CD14-positive monocyte (primary cell): ENCODE results near the gene KIRREL1. TPM values are rescaled to one million over a fixed set of nuclear protein-coding genes. Genes with fewer than 3 reads are reported as not detected.

Experiments used
- DNase-seq, 3 donors: peaks; one replicate each; pipeline ENCODE4 v3.0.0-alpha.2; 2011 to 2022
- H2AFZ ChIP-seq: 2 replicates; pipeline ENCODE4 v1.6.0; 2012; ENCODE audit warnings: mild to moderate bottlenecking, low read depth, low read length, inconsistent platforms; ENCODE audit not compliant: insufficient read depth, poor library complexity, severe bottlenecking
- H3K27ac ChIP-seq, 2 donors: 1 replicate in 1 of 2; 2 replicates in 1 of 2; pipeline ENCODE4 v1.5.1; 2012 to 2013; ENCODE audit warnings: low read length in 2 of 2, control low read depth in 1 of 2, inconsistent platforms in 1 of 2, low read depth in 1 of 2, mild to moderate bottlenecking in 1 of 2
- H3K27me3 ChIP-seq, 2 donors: one replicate each; pipeline versions ENCODE4 v1.6.0 to v1.6.1; 2011 to 2013; ENCODE audit warnings: low read length in 2 of 2; ENCODE audit not compliant: control insufficient read depth in 2 of 2, insufficient read depth in 2 of 2
- H3K36me3 ChIP-seq, 2 donors: replicated peaks in 1 of 2; 1 replicate in 1 of 2; 2 replicates in 1 of 2; pipeline versions ENCODE4 v1.5.1 to v1.6.1; 2012 to 2013; ENCODE audit warnings: low read length in 2 of 2, control low read depth in 1 of 2, inconsistent platforms in 1 of 2, mild to moderate bottlenecking in 1 of 2; ENCODE audit not compliant: insufficient read depth in 2 of 2, control insufficient read depth in 1 of 2
- H3K4me1 ChIP-seq, 2 donors: 1 replicate in 1 of 2; 2 replicates in 1 of 2; pipeline versions ENCODE4 v1.5.1 to v1.6.1; 2012 to 2013; ENCODE audit warnings: low read length in 2 of 2, control low read depth in 1 of 2, inconsistent platforms in 1 of 2, mild to moderate bottlenecking in 1 of 2, moderate library complexity in 1 of 2; ENCODE audit not compliant: insufficient read depth in 2 of 2, control insufficient read depth in 1 of 2
- H3K4me2 ChIP-seq: replicated peaks from 2 replicates; pipeline ENCODE3; 2012; ENCODE audit warnings: low read length, moderate library complexity, mild to moderate bottlenecking; ENCODE audit not compliant: poor library complexity, severe bottlenecking; ENCODE audit errors: extremely low read depth
- H3K4me3 ChIP-seq, 3 experiments: fragments of 200-600 bp in 1 of 3; sonication (generic) in 1 of 3; replicated peaks in 1 of 3; 1 replicate in 2 of 3; 2 replicates in 1 of 3; pipeline ENCODE4 v1.5.1; 2011 to 2013; ENCODE audit warnings: low read length in 3 of 3, mild to moderate bottlenecking in 3 of 3, control low read depth in 2 of 3, low read depth in 2 of 3, inconsistent platforms in 1 of 3, moderate library complexity in 1 of 3
- H3K79me2 ChIP-seq: 2 replicates; pipeline ENCODE4 v1.6.0; 2012; ENCODE audit warnings: mild to moderate bottlenecking, control low read depth, inconsistent platforms, low read length, moderate library complexity; ENCODE audit not compliant: insufficient read depth
- H3K9ac ChIP-seq: 2 replicates; pipeline ENCODE4 v1.6.0; 2017; ENCODE audit warnings: low read length, mild to moderate bottlenecking; ENCODE audit not compliant: insufficient read depth, poor library complexity, severe bottlenecking
- H3K9me3 ChIP-seq, 2 donors: replicated peaks in 1 of 2; 1 replicate in 1 of 2; 2 replicates in 1 of 2; pipeline versions ENCODE4 v1.5.1 to v1.6.1; 2012 to 2013; ENCODE audit warnings: low read length in 2 of 2, control low read depth in 1 of 2; ENCODE audit not compliant: control insufficient read depth in 1 of 2, insufficient read depth in 1 of 2
- H4K20me1 ChIP-seq: 2 replicates; pipeline ENCODE4 v1.6.0; 2012; ENCODE audit warnings: mild to moderate bottlenecking, low read length, control low read depth, moderate library complexity; ENCODE audit not compliant: insufficient read depth
- H3K27ac Mint-ChIP-seq, 7 donors: one replicate each; pipeline ENCODE4 v1.8.0; 2020; ENCODE audit warnings: mild to moderate bottlenecking in 7 of 7, mixed read lengths in 7 of 7, moderate library complexity in 6 of 7, inconsistent platforms in 2 of 7
- H3K27me3 Mint-ChIP-seq, 3 donors: one replicate each; pipeline ENCODE4 v1.8.0; 2021 to 2022; ENCODE audit warnings: low read depth in 3 of 3, mild to moderate bottlenecking in 3 of 3, mixed read lengths in 3 of 3, moderate library complexity in 3 of 3, inconsistent platforms in 1 of 3
- H3K36me3 Mint-ChIP-seq, 2 donors: one replicate each; pipeline ENCODE4 v1.8.0; 2020; ENCODE audit warnings: mixed read lengths in 2 of 2, inconsistent platforms in 1 of 2, mild to moderate bottlenecking in 1 of 2
- H3K4me1 Mint-ChIP-seq: one replicate; pipeline ENCODE4 v1.8.0; 2020; ENCODE audit warnings: mild to moderate bottlenecking, mixed read lengths
- H3K4me3 Mint-ChIP-seq, 2 donors: one replicate each; pipeline ENCODE4 v1.8.0; 2020; ENCODE audit warnings: mild to moderate bottlenecking in 2 of 2, mixed read lengths in 2 of 2, moderate library complexity in 1 of 2
- H3K9me3 Mint-ChIP-seq, 7 donors: one replicate each; pipeline ENCODE4 v1.8.0; 2020 to 2022; ENCODE audit warnings: mixed read lengths in 7 of 7, mild to moderate bottlenecking in 6 of 7, moderate library complexity in 6 of 7, inconsistent platforms in 2 of 7
- CTCF ChIP-seq: fragments of 200-600 bp; IDR thresholded peaks from one replicate; pipeline ENCODE4 v1.8.0; 2022; ENCODE audit warnings: antibody characterized with exemption, mild to moderate bottlenecking
- WGBS: methylation state at CpG from one replicate; pipeline ENCODE4 v1.1.5; 2013; ENCODE audit warnings: missing lambda C conversion rate; ENCODE audit not compliant: insufficient coverage; 5-methylcytosine and 5-hydroxymethylcytosine counted together
- intact Hi-C, 2 donors: fragments of 100-400 bp; cut with micrococcal nuclease; formaldehyde crosslinking; loops; one replicate each; pipeline versions ENCODE4 v1.15.0 to v1.15.1; 2023
- polyA plus RNA-seq, 3 donors: library from polyadenylated mRNA; depleted of rRNA in 1 of 3; unstranded in 2 of 3; stranded (reverse) in 1 of 3; fragments of 300-500 nt in 2 of 3; fragments of >200 nt in 1 of 3; fragmentation: Illumina TruSeq in 2 of 3; gene quantifications; 1 replicate in 2 of 3; 2 replicates in 1 of 3; pipeline ENCODE4 v1.2.3, GENCODE V29; 2012 to 2021

The KIRREL1 gene
- polyA plus RNA-seq, 3 donors = not detected

- Histone ChIP-seq H3K27me3 (peaks cover 0 to 10% of the 10 kb centered on the region in 2 donors), H4K20me1 (no peaks in the 10 kb centered on the region), H3K9ac (no peak overlapping the region), H3K9me3 (no peaks in the 10 kb centered on the region), H3K4me2 (no peak overlapping the region), H2AFZ (no peak overlapping the region), H3K4me1 (no peaks in the 10 kb centered on the region), H3K36me3 (no peaks in the 10 kb centered on the region), H3K79me2 (no peaks in the 10 kb centered on the region), H3K4me3 (no peak overlapping the region), H3K27ac (no peak overlapping the region)
- H3K4me1 Mint-ChIP-seq = peaks cover 4% of the 10 kb centered on the region
- H3K9me3 Mint-ChIP-seq = peaks cover 0 to 6% (median 0%) of the 10 kb centered on the region in 7 donors
- DNase-seq = no peak
- no peak overlapping the region for H3K4me3 Mint-ChIP-seq
- 50% methylated on average over 1 of the region's 2 CpGs for WGBS
- TF ChIP-seq CTCF = no peak
- H3K36me3 Mint-ChIP-seq = no peaks in the 10 kb centered on the region
- intact Hi-C loops = loop anchor here in 1 of 2 donors (10.0 kb wide), 1 partner anchor 57 kb away; no protein-coding TSS in a partner anchor
- H3K27ac Mint-ChIP-seq = no peak overlapping the region
- peaks cover 6 to 26% (median 20%) of the 10 kb centered on the region in 3 donors for H3K27me3 Mint-ChIP-seq
These were observed 11.3 kb upstream of the KIRREL1 start for GRCh38 chr1:157982136-157982535.

GRCh38 chr1:157983787-157984186 lies 9.7 kb upstream of the KIRREL1 start:
- no peaks in the 10 kb centered on the region for H3K36me3 Mint-ChIP-seq
- Histone ChIP-seq H3K9me3 (no peaks in the 10 kb centered on the region), H3K4me2 (no peak overlapping the region), H4K20me1 (no peaks in the 10 kb centered on the region), H3K4me3 (no peak overlapping the region), H3K79me2 (no peaks in the 10 kb centered on the region), H3K36me3 (no peaks in the 10 kb centered on the region), H3K4me1 (no peaks in the 10 kb centered on the region), H3K27ac (no peak overlapping the region), H3K27me3 (peaks cover 0 to 6% of the 10 kb centered on the region in 2 donors), H3K9ac (no peak overlapping the region), H2AFZ (no peak overlapping the region)
- peaks cover 5 to 16% (median 13%) of the 10 kb centered on the region in 3 donors for H3K27me3 Mint-ChIP-seq
- H3K27ac Mint-ChIP-seq = no peak overlapping the region
- no peak for DNase-seq
- 46% methylated on average over 2 of the region's 2 CpGs for WGBS
- peaks cover 4% of the 10 kb centered on the region for H3K4me1 Mint-ChIP-seq
- TF ChIP-seq CTCF = no peak
- H3K4me3 Mint-ChIP-seq = no peak overlapping the region
- intact Hi-C loops = loop anchor here in 1 of 2 donors (10.0 kb wide), 1 partner anchor 59 kb away; no protein-coding TSS in a partner anchor
- peaks cover 0 to 2% (median 0%) of the 10 kb centered on the region in 7 donors for H3K9me3 Mint-ChIP-seq
